ENCODE data around the gene MAD2L1. TPM values are rescaled to one million over a fixed set of nuclear protein-coding genes. Genes with fewer than 3 reads are reported as not detected.

Gene MAD2L1
- total RNA-seq, 1 experiment from 2014 or later: 117 TPM

DNA sequence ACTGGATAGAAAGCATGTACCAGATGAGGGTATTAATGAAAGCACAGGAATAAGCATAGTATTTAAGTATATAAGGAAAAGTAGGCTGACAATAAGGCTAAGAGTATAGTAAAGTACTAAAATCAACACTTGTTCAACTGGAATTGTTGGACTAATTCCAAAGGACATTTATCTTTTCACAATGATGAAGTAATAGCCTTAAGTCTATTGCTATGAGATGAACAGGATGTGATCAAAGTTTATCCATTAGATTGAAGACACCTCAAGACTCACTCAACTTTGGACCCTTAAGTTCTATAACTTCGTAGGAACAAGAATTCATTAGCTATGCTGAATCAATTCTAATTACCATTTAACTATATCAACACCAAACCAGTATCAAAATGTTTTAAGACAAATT, 7.6 kb downstream of the MAD2L1 start:
- TF ChIP-seq EZH2 (IDR thresholded peaks at IDR 0.05; ENCODE audit: borderline replicate concordance, low read depth, low read length, poor library complexity, severe bottlenecking): no peak
- TF ChIP-seq, protein P1, sequence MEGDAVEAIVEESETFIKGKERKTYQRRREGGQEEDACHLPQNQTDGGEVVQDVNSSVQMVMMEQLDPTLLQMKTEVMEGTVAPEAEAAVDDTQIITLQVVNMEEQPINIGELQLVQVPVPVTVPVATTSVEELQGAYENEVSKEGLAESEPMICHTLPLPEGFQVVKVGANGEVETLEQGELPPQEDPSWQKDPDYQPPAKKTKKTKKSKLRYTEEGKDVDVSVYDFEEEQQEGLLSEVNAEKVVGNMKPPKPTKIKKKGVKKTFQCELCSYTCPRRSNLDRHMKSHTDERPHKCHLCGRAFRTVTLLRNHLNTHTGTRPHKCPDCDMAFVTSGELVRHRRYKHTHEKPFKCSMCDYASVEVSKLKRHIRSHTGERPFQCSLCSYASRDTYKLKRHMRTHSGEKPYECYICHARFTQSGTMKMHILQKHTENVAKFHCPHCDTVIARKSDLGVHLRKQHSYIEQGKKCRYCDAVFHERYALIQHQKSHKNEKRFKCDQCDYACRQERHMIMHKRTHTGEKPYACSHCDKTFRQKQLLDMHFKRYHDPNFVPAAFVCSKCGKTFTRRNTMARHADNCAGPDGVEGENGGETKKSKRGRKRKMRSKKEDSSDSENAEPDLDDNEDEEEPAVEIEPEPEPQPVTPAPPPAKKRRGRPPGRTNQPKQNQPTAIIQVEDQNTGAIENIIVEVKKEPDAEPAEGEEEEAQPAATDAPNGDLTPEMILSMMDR (conservative IDR thresholded peaks at IDR 0.05; ENCODE audit: low read depth, low read length): no peak
- Histone ChIP-seq H3K4me1 (ENCODE audit: insufficient read depth, low read length, poor library complexity, severe bottlenecking) (peaks cover 17% of the 10 kb centered on the region), H3K27ac (ENCODE audit: low read depth, low read length, poor library complexity, severe bottlenecking) (no peak overlapping the region), H3K27me3 (replicated peaks; ENCODE audit: insufficient read depth, low read depth, low read length, poor library complexity) (no peaks in the 10 kb centered on the region), H3K36me3 (ENCODE audit: insufficient read depth, low read length, poor library complexity, severe bottlenecking) (peaks cover 46% of the 10 kb centered on the region), H3K4me3 (ENCODE audit: low read depth, low read length, poor library complexity, severe bottlenecking) (no peak overlapping the region), H3K9me3 (ENCODE audit: low read depth, low read length, poor library complexity, severe bottlenecking) (no peaks in the 10 kb centered on the region)
- CTCF ChIA-PET: no interaction called here
- BruUV-seq (replicated peaks): no TSS peak
- intact Hi-C loops (cut with micrococcal nuclease; ENCODE audit: unreplicated experiment): no loop called here
- no peak for DNase-seq (ENCODE audit: low spot score)
- POLR2A ChIA-PET (ENCODE audit: low non-redundant PET): no interaction called here

DNA sequence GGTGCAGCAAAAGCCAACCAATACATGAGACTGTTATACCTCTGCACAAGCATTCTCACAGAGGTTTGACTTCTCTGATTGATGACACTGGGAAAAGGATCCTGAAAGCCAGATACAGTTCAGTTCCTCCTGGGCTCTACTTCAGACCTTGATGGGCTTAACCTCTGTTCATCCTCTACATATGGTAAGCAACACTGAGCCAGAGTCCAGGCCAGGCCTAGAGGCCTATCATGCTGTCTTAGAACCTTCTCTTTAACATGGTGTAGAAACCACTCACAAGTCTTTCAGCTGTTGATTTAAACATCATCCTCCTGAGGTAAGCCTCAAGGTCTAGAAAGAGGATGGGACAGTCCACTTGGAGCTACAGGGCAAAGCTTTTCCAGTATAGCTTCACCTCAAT, 9.2 kb downstream of the MAD2L1 start:
- H3K27me3 ChIP-seq (replicated peaks; ENCODE audit: insufficient read depth, low read depth, low read length, poor library complexity): no peaks in the 10 kb centered on the region
- peaks cover 38% of the 10 kb centered on the region for H3K36me3 ChIP-seq (ENCODE audit: insufficient read depth, low read length, poor library complexity, severe bottlenecking)
- H3K4me1 ChIP-seq (ENCODE audit: insufficient read depth, low read length, poor library complexity, severe bottlenecking): peaks cover 14% of the 10 kb centered on the region
- intact Hi-C loops (cut with micrococcal nuclease; ENCODE audit: unreplicated experiment): no loop called here
- no peaks in the 10 kb centered on the region for H3K9me3 ChIP-seq (ENCODE audit: low read depth, low read length, poor library complexity, severe bottlenecking)
- no peak for DNase-seq (ENCODE audit: low spot score)
- TF ChIP-seq, protein P1 (conservative IDR thresholded peaks at IDR 0.05; ENCODE audit: low read depth, low read length): no peak
- TF ChIP-seq EZH2 (IDR thresholded peaks at IDR 0.05; ENCODE audit: borderline replicate concordance, low read depth, low read length, poor library complexity, severe bottlenecking): no peak
- ChIA-PET POLR2A (ENCODE audit: low non-redundant PET) (no interaction called here), CTCF (interaction anchor here (2.0 kb wide), 1 partner anchor 428 kb away, joined by 13 read pairs; the partner anchor contains the start of gene PDE5A)
- H3K4me3 ChIP-seq (ENCODE audit: low read depth, low read length, poor library complexity, severe bottlenecking): no peak overlapping the region
- H3K27ac ChIP-seq (ENCODE audit: low read depth, low read length, poor library complexity, severe bottlenecking): peak overlapping the region; percentile 12
- no TSS peak for BruUV-seq (replicated peaks)

DNA sequence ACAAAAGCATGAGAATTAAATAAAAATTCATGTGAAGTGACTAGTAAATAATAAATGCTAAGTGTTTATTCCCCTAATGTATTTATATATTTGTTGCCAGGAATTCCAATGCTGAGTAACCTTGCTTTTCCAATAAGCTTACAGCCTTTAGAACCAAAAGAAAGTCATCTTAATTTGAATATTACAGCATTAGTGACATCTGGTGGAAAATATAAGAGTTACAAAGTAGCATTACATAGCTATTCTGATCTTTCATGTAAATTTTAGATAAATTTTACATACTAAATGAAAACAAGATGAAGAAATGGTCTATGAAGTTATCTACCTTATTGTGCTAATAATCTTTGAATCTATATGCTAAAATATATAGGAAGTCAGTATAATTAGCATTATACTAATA, 10.4 kb downstream of the MAD2L1 start:
- Histone ChIP-seq H3K4me1 (ENCODE audit: insufficient read depth, low read length, poor library complexity, severe bottlenecking) (peaks cover 18% of the 10 kb centered on the region), H3K9me3 (ENCODE audit: low read depth, low read length, poor library complexity, severe bottlenecking) (no peaks in the 10 kb centered on the region), H3K27me3 (replicated peaks; ENCODE audit: insufficient read depth, low read depth, low read length, poor library complexity) (no peaks in the 10 kb centered on the region), H3K36me3 (ENCODE audit: insufficient read depth, low read length, poor library complexity, severe bottlenecking) (peaks cover 31% of the 10 kb centered on the region), H3K4me3 (ENCODE audit: low read depth, low read length, poor library complexity, severe bottlenecking) (no peak overlapping the region), H3K27ac (ENCODE audit: low read depth, low read length, poor library complexity, severe bottlenecking) (no peak overlapping the region)
- no TSS peak for BruUV-seq (replicated peaks)
- peak; percentile 43 for DNase-seq (ENCODE audit: low spot score)
- TF ChIP-seq, protein P1 (conservative IDR thresholded peaks at IDR 0.05; ENCODE audit: low read depth, low read length): peak; percentile 52; the same call in 1 of the 2 replicates
- no peak for TF ChIP-seq EZH2 (IDR thresholded peaks at IDR 0.05; ENCODE audit: borderline replicate concordance, low read depth, low read length, poor library complexity, severe bottlenecking)
- CTCF ChIA-PET: interaction anchor here (0.6 to 2.0 kb wide), 4 partner anchors 133 to 497 kb away, joined by 4 to 13 read pairs (median 6); partner anchors contain the start of gene PDE5A
- intact Hi-C loops (cut with micrococcal nuclease; ENCODE audit: unreplicated experiment): no loop called here
- POLR2A ChIA-PET (ENCODE audit: low non-redundant PET): interaction anchor here (0.5 kb wide), 1 partner anchor 556 kb away, joined by 3 read pairs; no protein-coding TSS in a partner anchor

Data from A673 (cell line).